HepG2 (cell line): ENCODE measurements around the gene TTLL12.

Experiments used
- BHLHE40 ChIP-seq: IDR thresholded peaks from 2 replicates; pipeline ENCODE4 v1.6.1; 2011; ENCODE audit warnings: low read length, improper control_type of control experiment
- DNMT1 ChIP-seq: sonication (generic); formaldehyde crosslinking; IDR thresholded peaks from 2 replicates; pipeline ENCODE4 v1.5.1; 2020; ENCODE audit warnings: mild to moderate bottlenecking, missing genetic modification reagents
- EP300 ChIP-seq, 3 experiments: sonication (generic) in 1 of 3; formaldehyde crosslinking in 1 of 3; IDR thresholded peaks; 2 replicates each; pipeline versions ENCODE4 v1.5.1 to v1.6.1; 2011 to 2020; ENCODE audit warnings: low read depth in 2 of 3, low read length in 2 of 3, borderline replicate concordance in 1 of 3, improper control_type of control experiment in 1 of 3, mild to moderate bottlenecking in 1 of 3, missing genetic modification reagents in 1 of 3, moderate library complexity in 1 of 3
- EZH2 ChIP-seq: conservative IDR thresholded peaks from 2 replicates; pipeline ENCODE4 v1.6.1; 2012; ENCODE audit warnings: mild to moderate bottlenecking, low read depth, low read length, moderate library complexity
- FOXK1 ChIP-seq: sonication (generic); formaldehyde crosslinking; IDR thresholded peaks from 2 replicates; pipeline ENCODE4 v1.4.0; 2020; ENCODE audit warnings: low read depth, missing genetic modification reagents, borderline replicate concordance
- HNRNPLL ChIP-seq: fragments of 200-400 bp; formaldehyde crosslinking; IDR thresholded peaks from 2 replicates; pipeline ENCODE4 v1.6.1; 2017; ENCODE audit warnings: mild to moderate bottlenecking, low read depth, low read length; ENCODE audit not compliant: poor library complexity, severe bottlenecking
- ZNF18 ChIP-seq: sonication (generic); formaldehyde crosslinking; IDR thresholded peaks from 2 replicates; pipeline ENCODE4 v1.8.0; 2022; ENCODE audit warnings: mild to moderate bottlenecking, missing genetic modification reagents; ENCODE audit not compliant: insufficient replicate concordance
- ZNF274 ChIP-seq: sonication (generic); formaldehyde crosslinking; IDR thresholded peaks from 2 replicates; pipeline ENCODE4 v1.5.1; 2020; ENCODE audit warnings: mild to moderate bottlenecking, missing genetic modification reagents
- ZNF891 ChIP-seq: sonication (generic); formaldehyde crosslinking; IDR thresholded peaks from 2 replicates; pipeline ENCODE4 v1.5.0; 2020; ENCODE audit warnings: mild to moderate bottlenecking, missing genetic modification reagents
- TF ChIP-seq, protein P1 (sequence below): sonication (generic); formaldehyde crosslinking; IDR thresholded peaks from 2 replicates; pipeline ENCODE4 v1.4.0; 2020; ENCODE audit warnings: missing genetic modification reagents
- TF ChIP-seq, protein P2 (sequence below): sonication (generic); formaldehyde crosslinking; IDR thresholded peaks from 2 replicates; pipeline ENCODE4 v1.5.0; 2020; ENCODE audit warnings: mild to moderate bottlenecking, missing genetic modification reagents, moderate library complexity
- TF ChIP-seq, protein P3 (sequence below): IDR thresholded peaks from 2 replicates; pipeline ENCODE4 v1.6.1; 2016; ENCODE audit warnings: missing compliant biosample characterization, missing genetic modification reagents, borderline replicate concordance
- TF ChIP-seq, protein P4 (sequence below): sonication (generic); formaldehyde crosslinking; IDR thresholded peaks from 2 replicates; pipeline ENCODE4 v1.4.0; 2020; ENCODE audit warnings: missing genetic modification reagents

- TF ChIP-seq, protein P1, sequence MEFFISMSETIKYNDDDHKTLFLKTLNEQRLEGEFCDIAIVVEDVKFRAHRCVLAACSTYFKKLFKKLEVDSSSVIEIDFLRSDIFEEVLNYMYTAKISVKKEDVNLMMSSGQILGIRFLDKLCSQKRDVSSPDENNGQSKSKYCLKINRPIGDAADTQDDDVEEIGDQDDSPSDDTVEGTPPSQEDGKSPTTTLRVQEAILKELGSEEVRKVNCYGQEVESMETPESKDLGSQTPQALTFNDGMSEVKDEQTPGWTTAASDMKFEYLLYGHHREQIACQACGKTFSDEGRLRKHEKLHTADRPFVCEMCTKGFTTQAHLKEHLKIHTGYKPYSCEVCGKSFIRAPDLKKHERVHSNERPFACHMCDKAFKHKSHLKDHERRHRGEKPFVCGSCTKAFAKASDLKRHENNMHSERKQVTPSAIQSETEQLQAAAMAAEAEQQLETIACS (CRISPR knock-in tag): no peak
- no peak for TF ChIP-seq ZNF274 (CRISPR knock-in tag)
- TF ChIP-seq BHLHE40: no peak
- no peak for TF ChIP-seq ZNF891 (CRISPR knock-in tag)
- no peak for TF ChIP-seq EZH2
- TF ChIP-seq DNMT1: no peak
- no peak for TF ChIP-seq FOXK1 (CRISPR knock-in tag)
- TF ChIP-seq HNRNPLL: no peak
- no peak for TF ChIP-seq EP300 (IDR thresholded peaks at IDR 0.05; ENCODE audit: low read depth in 2 of 2, low read length in 2 of 2)
- no peak for TF ChIP-seq EP300 (CRISPR knock-in tag; IDR thresholded peaks at IDR 0.05; ENCODE audit: borderline replicate concordance)
- TF ChIP-seq, protein P2, sequence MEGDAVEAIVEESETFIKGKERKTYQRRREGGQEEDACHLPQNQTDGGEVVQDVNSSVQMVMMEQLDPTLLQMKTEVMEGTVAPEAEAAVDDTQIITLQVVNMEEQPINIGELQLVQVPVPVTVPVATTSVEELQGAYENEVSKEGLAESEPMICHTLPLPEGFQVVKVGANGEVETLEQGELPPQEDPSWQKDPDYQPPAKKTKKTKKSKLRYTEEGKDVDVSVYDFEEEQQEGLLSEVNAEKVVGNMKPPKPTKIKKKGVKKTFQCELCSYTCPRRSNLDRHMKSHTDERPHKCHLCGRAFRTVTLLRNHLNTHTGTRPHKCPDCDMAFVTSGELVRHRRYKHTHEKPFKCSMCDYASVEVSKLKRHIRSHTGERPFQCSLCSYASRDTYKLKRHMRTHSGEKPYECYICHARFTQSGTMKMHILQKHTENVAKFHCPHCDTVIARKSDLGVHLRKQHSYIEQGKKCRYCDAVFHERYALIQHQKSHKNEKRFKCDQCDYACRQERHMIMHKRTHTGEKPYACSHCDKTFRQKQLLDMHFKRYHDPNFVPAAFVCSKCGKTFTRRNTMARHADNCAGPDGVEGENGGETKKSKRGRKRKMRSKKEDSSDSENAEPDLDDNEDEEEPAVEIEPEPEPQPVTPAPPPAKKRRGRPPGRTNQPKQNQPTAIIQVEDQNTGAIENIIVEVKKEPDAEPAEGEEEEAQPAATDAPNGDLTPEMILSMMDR (CRISPR knock-in tag): no peak
- TF ChIP-seq ZNF18 (CRISPR knock-in tag): no peak
- TF ChIP-seq, protein P3, sequence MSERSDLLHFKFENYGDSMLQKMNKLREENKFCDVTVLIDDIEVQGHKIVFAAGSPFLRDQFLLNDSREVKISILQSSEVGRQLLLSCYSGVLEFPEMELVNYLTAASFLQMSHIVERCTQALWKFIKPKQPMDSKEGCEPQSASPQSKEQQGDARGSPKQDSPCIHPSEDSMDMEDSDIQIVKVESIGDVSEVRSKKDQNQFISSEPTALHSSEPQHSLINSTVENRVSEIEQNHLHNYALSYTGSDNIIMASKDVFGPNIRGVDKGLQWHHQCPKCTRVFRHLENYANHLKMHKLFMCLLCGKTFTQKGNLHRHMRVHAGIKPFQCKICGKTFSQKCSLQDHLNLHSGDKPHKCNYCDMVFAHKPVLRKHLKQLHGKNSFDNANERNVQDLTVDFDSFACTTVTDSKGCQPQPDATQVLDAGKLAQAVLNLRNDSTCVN (CRISPR knock-in tag): no peak
- TF ChIP-seq, protein P4, sequence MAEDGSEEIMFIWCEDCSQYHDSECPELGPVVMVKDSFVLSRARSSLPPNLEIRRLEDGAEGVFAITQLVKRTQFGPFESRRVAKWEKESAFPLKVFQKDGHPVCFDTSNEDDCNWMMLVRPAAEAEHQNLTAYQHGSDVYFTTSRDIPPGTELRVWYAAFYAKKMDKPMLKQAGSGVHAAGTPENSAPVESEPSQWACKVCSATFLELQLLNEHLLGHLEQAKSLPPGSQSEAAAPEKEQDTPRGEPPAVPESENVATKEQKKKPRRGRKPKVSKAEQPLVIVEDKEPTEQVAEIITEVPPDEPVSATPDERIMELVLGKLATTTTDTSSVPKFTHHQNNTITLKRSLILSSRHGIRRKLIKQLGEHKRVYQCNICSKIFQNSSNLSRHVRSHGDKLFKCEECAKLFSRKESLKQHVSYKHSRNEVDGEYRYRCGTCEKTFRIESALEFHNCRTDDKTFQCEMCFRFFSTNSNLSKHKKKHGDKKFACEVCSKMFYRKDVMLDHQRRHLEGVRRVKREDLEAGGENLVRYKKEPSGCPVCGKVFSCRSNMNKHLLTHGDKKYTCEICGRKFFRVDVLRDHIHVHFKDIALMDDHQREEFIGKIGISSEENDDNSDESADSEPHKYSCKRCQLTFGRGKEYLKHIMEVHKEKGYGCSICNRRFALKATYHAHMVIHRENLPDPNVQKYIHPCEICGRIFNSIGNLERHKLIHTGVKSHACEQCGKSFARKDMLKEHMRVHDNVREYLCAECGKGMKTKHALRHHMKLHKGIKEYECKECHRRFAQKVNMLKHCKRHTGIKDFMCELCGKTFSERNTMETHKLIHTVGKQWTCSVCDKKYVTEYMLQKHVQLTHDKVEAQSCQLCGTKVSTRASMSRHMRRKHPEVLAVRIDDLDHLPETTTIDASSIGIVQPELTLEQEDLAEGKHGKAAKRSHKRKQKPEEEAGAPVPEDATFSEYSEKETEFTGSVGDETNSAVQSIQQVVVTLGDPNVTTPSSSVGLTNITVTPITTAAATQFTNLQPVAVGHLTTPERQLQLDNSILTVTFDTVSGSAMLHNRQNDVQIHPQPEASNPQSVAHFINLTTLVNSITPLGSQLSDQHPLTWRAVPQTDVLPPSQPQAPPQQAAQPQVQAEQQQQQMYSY (CRISPR knock-in tag): no peak
These were observed 4.8 kb downstream of the TTLL12 start for GRCh38 chr22:43182118-43182517.
